ENCODE data around the gene FANCG. TPM values are rescaled to one million over a fixed set of nuclear protein-coding genes. Genes with fewer than 3 reads are reported as not detected.

The FANCG gene
- total RNA-seq, 2 donors from 2014 or later, result 94.7 to 112 TPM

- H3K36me3 ChIP-seq (ENCODE audit: control insufficient read depth, insufficient read depth, low read length), result peaks cover 49% of the 10 kb centered on the region
- peaks cover 6% of the 10 kb centered on the region for H3K4me1 ChIP-seq (ENCODE audit: control insufficient read depth, insufficient read depth, low read length)
- H3K36me3 Mint-ChIP-seq (ENCODE audit: low read depth), result peaks cover 47% of the 10 kb centered on the region
- no peak for DNase-seq
- H3K4me3 ChIP-seq (ENCODE audit: low read length), result no peak overlapping the region
- H3K9ac ChIP-seq (ENCODE audit: extremely low read depth, low read length, poor library complexity, severe bottlenecking), result no peak overlapping the region
- no peak overlapping the region for H3K27ac Mint-ChIP-seq
- H3K27me3 ChIP-seq (ENCODE audit: control insufficient read depth, insufficient read depth, low read length, poor library complexity, severe bottlenecking), result no peaks in the 10 kb centered on the region
- H3K9me3 Mint-ChIP-seq, result peaks cover 44% of the 10 kb centered on the region
- TF ChIP-seq CTCF (conservative IDR thresholded peaks at IDR 0.05), result no peak
- H3K4me1 Mint-ChIP-seq, result peaks cover 4% of the 10 kb centered on the region
- WGBS, 2 experiments (ENCODE audit: insufficient coverage in 1 of 2, insufficient read length in 1 of 2), result 98 to 100% methylated on average over 2 of the region's 2 CpGs
- no peak overlapping the region for H3K4me3 Mint-ChIP-seq
- H3K27me3 Mint-ChIP-seq (ENCODE audit: insufficient read depth), result no peaks in the 10 kb centered on the region
- H3K27ac ChIP-seq (ENCODE audit: low read depth, low read length), result no peak overlapping the region
- peaks cover 53% of the 10 kb centered on the region for H3K9me3 ChIP-seq (ENCODE audit: control insufficient read depth, low read length)
Measured at GRCh38 chr9:35033101-35033500, 46.6 kb downstream of the FANCG start.

- Histone ChIP-seq H3K9ac (ENCODE audit: extremely low read depth, low read length, poor library complexity, severe bottlenecking) (no peak overlapping the region), H3K27ac (ENCODE audit: low read depth, low read length) (no peak overlapping the region), H3K4me1 (ENCODE audit: control insufficient read depth, insufficient read depth, low read length) (peaks cover 9% of the 10 kb centered on the region), H3K4me3 (ENCODE audit: low read length) (peak overlapping the region; percentile 70), H3K36me3 (ENCODE audit: control insufficient read depth, insufficient read depth, low read length) (peaks cover 29% of the 10 kb centered on the region), H3K27me3 (ENCODE audit: control insufficient read depth, insufficient read depth, low read length, poor library complexity, severe bottlenecking) (no peaks in the 10 kb centered on the region), H3K9me3 (ENCODE audit: control insufficient read depth, low read length) (peaks cover 53% of the 10 kb centered on the region)
- DNase-seq, result no peak
- TF ChIP-seq CTCF (conservative IDR thresholded peaks at IDR 0.05), result no peak
- Mint-ChIP-seq H3K36me3 (ENCODE audit: low read depth) (peaks cover 34% of the 10 kb centered on the region), H3K27me3 (ENCODE audit: insufficient read depth) (no peaks in the 10 kb centered on the region), H3K4me3 (no peak overlapping the region), H3K9me3 (peaks cover 72% of the 10 kb centered on the region), H3K4me1 (peaks cover 21% of the 10 kb centered on the region), H3K27ac (no peak overlapping the region)
- 84 to 96% methylated on average over 2 of the region's 2 CpGs for WGBS, 2 experiments (ENCODE audit: insufficient coverage in 1 of 2, insufficient read length in 1 of 2)
Measured at GRCh38 chr9:35029852-35030251, 49.9 kb downstream of the FANCG start.

- no peak for DNase-seq
- peaks cover 78% of the 10 kb centered on the region for H3K9me3 Mint-ChIP-seq
- 72 to 86% methylated on average over 2 to 4 of the region's 4 CpGs for WGBS, 2 experiments (ENCODE audit: insufficient coverage in 1 of 2, insufficient read length in 1 of 2)
- H3K36me3 ChIP-seq (ENCODE audit: control insufficient read depth, insufficient read depth, low read length), result peaks cover 29% of the 10 kb centered on the region
- no peaks in the 10 kb centered on the region for H3K27me3 Mint-ChIP-seq (ENCODE audit: insufficient read depth)
- H3K9me3 ChIP-seq (ENCODE audit: control insufficient read depth, low read length), result peaks cover 56% of the 10 kb centered on the region
- no peaks in the 10 kb centered on the region for H3K27me3 ChIP-seq (ENCODE audit: control insufficient read depth, insufficient read depth, low read length, poor library complexity, severe bottlenecking)
- peaks cover 40% of the 10 kb centered on the region for H3K36me3 Mint-ChIP-seq (ENCODE audit: low read depth)
- H3K4me1 ChIP-seq (ENCODE audit: control insufficient read depth, insufficient read depth, low read length), result peaks cover 9% of the 10 kb centered on the region
- H3K27ac ChIP-seq (ENCODE audit: low read depth, low read length), result no peak overlapping the region
- no peak for TF ChIP-seq CTCF (conservative IDR thresholded peaks at IDR 0.05)
- no peak overlapping the region for H3K27ac Mint-ChIP-seq
- H3K4me1 Mint-ChIP-seq, result peaks cover 21% of the 10 kb centered on the region
- peak overlapping the region; percentile 70 for H3K4me3 ChIP-seq (ENCODE audit: low read length)
- no peak overlapping the region for H3K4me3 Mint-ChIP-seq
- no peak overlapping the region for H3K9ac ChIP-seq (ENCODE audit: extremely low read depth, low read length, poor library complexity, severe bottlenecking)
Measured at GRCh38 chr9:35029241-35029640, 50.5 kb downstream of the FANCG start.

Data from endodermal cell (in vitro differentiated cells).